Subcutaneous adipose tissue (tissue), 4 donors: ENCODE measurements around the gene ADGRG3. TPM values are rescaled to one million over a fixed set of nuclear protein-coding genes. Genes with fewer than 3 reads are reported as not detected.

ENCODE experiments used
- CTCF ChIP-seq: fragments of 450-650 bp; IDR thresholded peaks from one replicate; pipeline ENCODE4 v1.5.1; 2016; ENCODE audit warnings: low read depth, mild to moderate bottlenecking, control low read depth, antibody characterized with exemption, moderate library complexity
- total RNA-seq, 4 donors: library from RNA; depleted of rRNA; stranded (reverse); fragments of >200 nt; gene quantifications; one replicate each; pipeline ENCODE4 v1.1.0, GENCODE V29; 2016

Gene ADGRG3
- total RNA-seq, 4 donors from 2014 or later, result 0.44 to 4.0 (median 2.1) TPM; not detected in 1

- TF ChIP-seq CTCF, result no peak
These were observed 7.8 kb downstream of the ADGRG3 start for GRCh38 chr16:57675741-57676551.

- no peak for TF ChIP-seq CTCF
These were observed 8.5 kb downstream of the ADGRG3 start for GRCh38 chr16:57676553-57677085.

- no peak for TF ChIP-seq CTCF
These were observed 9.7 kb downstream of the ADGRG3 start for GRCh38 chr16:57677622-57678369.

- no peak for TF ChIP-seq CTCF
These were observed 10.9 kb downstream of the ADGRG3 start for GRCh38 chr16:57679016-57679415.

GRCh38 chr16:57679767-57680482, 11.8 kb downstream of the ADGRG3 start:
- TF ChIP-seq CTCF, result no peak

GRCh38 chr16:57680842-57681375, 12.8 kb downstream of the ADGRG3 start:
- TF ChIP-seq CTCF, result no peak
